ENCODE measurements around the gene RABGAP1.

The RABGAP1 gene

GRCh38 chr9:123028136-123028535, 87.3 kb downstream of the RABGAP1 start:
- H3K4me1 ChIP-seq (ENCODE audit: control insufficient read depth in 5 of 5, insufficient read depth in 5 of 5, low read length in 5 of 5): no peaks in the 10 kb centered on the region
- no peaks in the 10 kb centered on the region for H3K9me3 ChIP-seq (ENCODE audit: control insufficient read depth in 5 of 5, low read length in 5 of 5)
- no peak overlapping the region for H3K9ac ChIP-seq (ENCODE audit: low read length in 5 of 5)
- H3K27ac ChIP-seq (ENCODE audit: low read depth, low read length): no peak overlapping the region
- no peak overlapping the region for H3K4me3 ChIP-seq (ENCODE audit: low read depth in 1 of 5, low read length in 5 of 5)
- H3K36me3 ChIP-seq (ENCODE audit: control insufficient read depth in 5 of 5, insufficient read depth in 5 of 5, low read length in 5 of 5): peaks cover 0 to 16% (median 8%) of the 10 kb centered on the region in 5 donors
- no peaks in the 10 kb centered on the region for H3K27me3 ChIP-seq (ENCODE audit: control insufficient read depth in 5 of 5, insufficient read depth in 4 of 5, low read length in 5 of 5)

GRCh38 chr9:123028973-123029372, 88.2 kb downstream of the RABGAP1 start:
- no peak overlapping the region for H3K9ac ChIP-seq (ENCODE audit: low read length in 5 of 5)
- H3K27ac ChIP-seq (ENCODE audit: low read depth, low read length): no peak overlapping the region
- H3K4me1 ChIP-seq (ENCODE audit: control insufficient read depth in 5 of 5, insufficient read depth in 5 of 5, low read length in 5 of 5): peaks cover 0 to 2% (median 0%) of the 10 kb centered on the region in 5 donors
- no peaks in the 10 kb centered on the region for H3K27me3 ChIP-seq (ENCODE audit: control insufficient read depth in 5 of 5, insufficient read depth in 4 of 5, low read length in 5 of 5)
- peaks cover 0 to 13% (median 6%) of the 10 kb centered on the region in 5 donors for H3K36me3 ChIP-seq (ENCODE audit: control insufficient read depth in 5 of 5, insufficient read depth in 5 of 5, low read length in 5 of 5)
- no peaks in the 10 kb centered on the region for H3K9me3 ChIP-seq (ENCODE audit: control insufficient read depth in 5 of 5, low read length in 5 of 5)
- H3K4me3 ChIP-seq (ENCODE audit: low read depth in 1 of 5, low read length in 5 of 5): no peak overlapping the region

GRCh38 chr9:123031963-123032362, 91.1 kb downstream of the RABGAP1 start:
- Histone ChIP-seq H3K36me3 (ENCODE audit: control insufficient read depth in 5 of 5, insufficient read depth in 5 of 5, low read length in 5 of 5) (peaks cover 3 to 24% (median 5%) of the 10 kb centered on the region in 5 donors), H3K9ac (ENCODE audit: low read length in 5 of 5) (no peak overlapping the region), H3K27me3 (ENCODE audit: control insufficient read depth in 5 of 5, insufficient read depth in 4 of 5, low read length in 5 of 5) (no peaks in the 10 kb centered on the region), H3K27ac (ENCODE audit: low read depth, low read length) (no peak overlapping the region), H3K9me3 (ENCODE audit: control insufficient read depth in 5 of 5, low read length in 5 of 5) (no peaks in the 10 kb centered on the region), H3K4me1 (ENCODE audit: control insufficient read depth in 5 of 5, insufficient read depth in 5 of 5, low read length in 5 of 5) (peaks cover 0 to 25% (median 21%) of the 10 kb centered on the region in 5 donors), H3K4me3 (ENCODE audit: low read depth in 1 of 5, low read length in 5 of 5) (no peak overlapping the region)

GRCh38 chr9:123033352-123033751, 92.5 kb downstream of the RABGAP1 start, which contains the start of gene GPR21:
TSS of gene GPR21 (plus strand) at chr9:123033667. CDS start at chr9:123034567, 900 bp downstream.
- Histone ChIP-seq H3K27ac (ENCODE audit: low read depth, low read length) (no peak within 1 kb of the TSS), H3K27me3 (ENCODE audit: control insufficient read depth in 5 of 5, insufficient read depth in 4 of 5, low read length in 5 of 5) (no peaks in the 10 kb centered on the region), H3K9ac (ENCODE audit: low read length in 5 of 5) (no peak within 1 kb of the TSS), H3K36me3 (ENCODE audit: control insufficient read depth in 5 of 5, insufficient read depth in 5 of 5, low read length in 5 of 5) (peaks cover 0 to 24% (median 3%) of the 10 kb centered on the region in 5 donors), H3K9me3 (ENCODE audit: control insufficient read depth in 5 of 5, low read length in 5 of 5) (no peaks in the 10 kb centered on the region), H3K4me1 (ENCODE audit: control insufficient read depth in 5 of 5, insufficient read depth in 5 of 5, low read length in 5 of 5) (peaks cover 0 to 29% (median 21%) of the 10 kb centered on the region in 5 donors), H3K4me3 (ENCODE audit: low read depth in 1 of 5, low read length in 5 of 5) (peak within 1 kb of the TSS in 3 of 5 donors; percentile 27 to 50 (median 50))

- Histone ChIP-seq H3K27ac (ENCODE audit: low read depth, low read length) (no peak overlapping the region), H3K36me3 (ENCODE audit: control insufficient read depth in 5 of 5, insufficient read depth in 5 of 5, low read length in 5 of 5) (peaks cover 0 to 24% (median 3%) of the 10 kb centered on the region in 5 donors), H3K27me3 (ENCODE audit: control insufficient read depth in 5 of 5, insufficient read depth in 4 of 5, low read length in 5 of 5) (no peaks in the 10 kb centered on the region), H3K9me3 (ENCODE audit: control insufficient read depth in 5 of 5, low read length in 5 of 5) (no peaks in the 10 kb centered on the region), H3K4me1 (ENCODE audit: control insufficient read depth in 5 of 5, insufficient read depth in 5 of 5, low read length in 5 of 5) (peaks cover 0 to 31% (median 23%) of the 10 kb centered on the region in 5 donors), H3K4me3 (ENCODE audit: low read depth in 1 of 5, low read length in 5 of 5) (peak overlapping the region in 3 of 5 donors; percentile 27 to 50 (median 50)), H3K9ac (ENCODE audit: low read length in 5 of 5) (no peak overlapping the region)
These were observed 93.2 kb downstream of the RABGAP1 start for GRCh38 chr9:123033864-123034601.

GRCh38 chr9:123034881-123035510, 94.2 kb downstream of the RABGAP1 start:
- Histone ChIP-seq H3K4me3 (ENCODE audit: low read depth in 1 of 5, low read length in 5 of 5) (peak overlapping the region in 3 of 5 donors; percentile 27 to 50 (median 42)), H3K27me3 (ENCODE audit: control insufficient read depth in 5 of 5, insufficient read depth in 4 of 5, low read length in 5 of 5) (no peaks in the 10 kb centered on the region), H3K9me3 (ENCODE audit: control insufficient read depth in 5 of 5, low read length in 5 of 5) (no peaks in the 10 kb centered on the region), H3K36me3 (ENCODE audit: control insufficient read depth in 5 of 5, insufficient read depth in 5 of 5, low read length in 5 of 5) (peaks cover 0 to 19% (median 5%) of the 10 kb centered on the region in 5 donors), H3K4me1 (ENCODE audit: control insufficient read depth in 5 of 5, insufficient read depth in 5 of 5, low read length in 5 of 5) (peaks cover 0 to 40% (median 29%) of the 10 kb centered on the region in 5 donors), H3K9ac (ENCODE audit: low read length in 5 of 5) (no peak overlapping the region), H3K27ac (ENCODE audit: low read depth, low read length) (no peak overlapping the region)

GRCh38 chr9:123035791-123036190, 95.0 kb downstream of the RABGAP1 start:
- Histone ChIP-seq H3K36me3 (ENCODE audit: control insufficient read depth in 5 of 5, insufficient read depth in 5 of 5, low read length in 5 of 5) (peaks cover 0 to 19% (median 5%) of the 10 kb centered on the region in 5 donors), H3K4me3 (ENCODE audit: low read depth in 1 of 5, low read length in 5 of 5) (no peak overlapping the region), H3K4me1 (ENCODE audit: control insufficient read depth in 5 of 5, insufficient read depth in 5 of 5, low read length in 5 of 5) (peaks cover 0 to 41% (median 29%) of the 10 kb centered on the region in 5 donors), H3K9me3 (ENCODE audit: control insufficient read depth in 5 of 5, low read length in 5 of 5) (no peaks in the 10 kb centered on the region), H3K9ac (ENCODE audit: low read length in 5 of 5) (peak overlapping the region in 1 of 5 donors; percentile 34), H3K27ac (ENCODE audit: low read depth, low read length) (peak overlapping the region; percentile 64), H3K27me3 (ENCODE audit: control insufficient read depth in 5 of 5, insufficient read depth in 4 of 5, low read length in 5 of 5) (no peaks in the 10 kb centered on the region)

GRCh38 chr9:123036893-123037545, 96.2 kb downstream of the RABGAP1 start:
- Histone ChIP-seq H3K27ac (ENCODE audit: low read depth, low read length) (peak overlapping the region; percentile 64), H3K4me3 (ENCODE audit: low read depth in 1 of 5, low read length in 5 of 5) (no peak overlapping the region), H3K4me1 (ENCODE audit: control insufficient read depth in 5 of 5, insufficient read depth in 5 of 5, low read length in 5 of 5) (peaks cover 0 to 41% (median 29%) of the 10 kb centered on the region in 5 donors), H3K9ac (ENCODE audit: low read length in 5 of 5) (peak overlapping the region in 2 of 5 donors; percentile 3 to 34), H3K27me3 (ENCODE audit: control insufficient read depth in 5 of 5, insufficient read depth in 4 of 5, low read length in 5 of 5) (no peaks in the 10 kb centered on the region), H3K36me3 (ENCODE audit: control insufficient read depth in 5 of 5, insufficient read depth in 5 of 5, low read length in 5 of 5) (peaks cover 0 to 28% (median 10%) of the 10 kb centered on the region in 5 donors), H3K9me3 (ENCODE audit: control insufficient read depth in 5 of 5, low read length in 5 of 5) (no peaks in the 10 kb centered on the region)

- Histone ChIP-seq H3K27ac (ENCODE audit: low read depth, low read length) (no peak overlapping the region), H3K4me1 (ENCODE audit: control insufficient read depth in 5 of 5, insufficient read depth in 5 of 5, low read length in 5 of 5) (peaks cover 0 to 36% (median 22%) of the 10 kb centered on the region in 5 donors)
These were observed 98.9 kb downstream of the RABGAP1 start for GRCh38 chr9:123039617-123040219.

More at GRCh38 chr9:123039617-123040219, 98.9 kb downstream of the RABGAP1 start:
- Histone ChIP-seq H3K27me3 (ENCODE audit: control insufficient read depth in 5 of 5, insufficient read depth in 4 of 5, low read length in 5 of 5) (no peaks in the 10 kb centered on the region), H3K9ac (ENCODE audit: low read length in 5 of 5) (peak overlapping the region in 1 of 5 donors; percentile 6), H3K9me3 (ENCODE audit: control insufficient read depth in 5 of 5, low read length in 5 of 5) (peaks cover 0 to 8% (median 4%) of the 10 kb centered on the region in 5 donors), H3K36me3 (ENCODE audit: control insufficient read depth in 5 of 5, insufficient read depth in 5 of 5, low read length in 5 of 5) (peaks cover 0 to 17% (median 8%) of the 10 kb centered on the region in 5 donors), H3K4me3 (ENCODE audit: low read depth in 1 of 5, low read length in 5 of 5) (no peak overlapping the region)

Data from subcutaneous abdominal adipose tissue (tissue), 5 donors.